GM19328 (cell line): ENCODE data around the gene CARMIL3.
"Not testable (repeated sequence)": the region's sequence is repeated elsewhere in the genome, so short reads cannot be mapped to it uniquely, and the experiment has no call there.

ENCODE experiments used
- ATAC-seq: cut with Tn5 transposase; IDR thresholded peaks from one replicate; pipeline ENCODE4 v1.9.1; 2021; ENCODE audit warnings: mild to moderate bottlenecking, moderate library complexity; ENCODE audit not compliant: unreplicated experiment

Gene CARMIL3

GRCh38 chr14:24038686-24039085 is 13.1 kb upstream of the CARMIL3 start:
- ATAC-seq, result no peak

- ATAC-seq, result no peak
These were observed 11.1 kb upstream of the CARMIL3 start for GRCh38 chr14:24040692-24041091.

GRCh38 chr14:24042746-24043145 is 9.1 kb upstream of the CARMIL3 start:
- ATAC-seq, result no peak

GRCh38 chr14:24049002-24049401 is 2.8 kb upstream of the CARMIL3 start:
- not testable (repeated sequence) for ATAC-seq

DNA sequence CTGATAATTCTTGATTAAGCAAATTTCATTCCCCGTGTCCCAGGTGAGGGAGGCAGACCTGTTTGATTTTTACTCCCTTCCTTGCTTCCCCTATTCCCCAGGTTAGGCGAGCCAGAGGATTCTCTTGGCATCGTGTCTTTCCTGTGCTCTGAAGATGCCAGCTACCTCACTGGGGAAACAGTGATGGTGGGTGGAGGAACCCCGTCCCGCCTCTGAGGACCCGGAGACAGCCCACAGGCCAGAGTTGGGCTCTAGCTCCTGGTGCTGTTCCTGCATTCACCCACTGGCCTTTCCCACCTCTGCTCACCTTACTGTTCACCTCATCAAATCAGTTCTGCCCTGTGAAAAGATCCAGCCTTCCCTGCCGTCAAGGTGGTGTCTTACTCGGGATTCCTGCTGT is 1.1 kb upstream of the CARMIL3 start:
- ATAC-seq, result not testable (repeated sequence)

GRCh38 chr14:24051176-24051788 is 527 bp upstream of the CARMIL3 start:
- peak; percentile 10 for ATAC-seq

DNA sequence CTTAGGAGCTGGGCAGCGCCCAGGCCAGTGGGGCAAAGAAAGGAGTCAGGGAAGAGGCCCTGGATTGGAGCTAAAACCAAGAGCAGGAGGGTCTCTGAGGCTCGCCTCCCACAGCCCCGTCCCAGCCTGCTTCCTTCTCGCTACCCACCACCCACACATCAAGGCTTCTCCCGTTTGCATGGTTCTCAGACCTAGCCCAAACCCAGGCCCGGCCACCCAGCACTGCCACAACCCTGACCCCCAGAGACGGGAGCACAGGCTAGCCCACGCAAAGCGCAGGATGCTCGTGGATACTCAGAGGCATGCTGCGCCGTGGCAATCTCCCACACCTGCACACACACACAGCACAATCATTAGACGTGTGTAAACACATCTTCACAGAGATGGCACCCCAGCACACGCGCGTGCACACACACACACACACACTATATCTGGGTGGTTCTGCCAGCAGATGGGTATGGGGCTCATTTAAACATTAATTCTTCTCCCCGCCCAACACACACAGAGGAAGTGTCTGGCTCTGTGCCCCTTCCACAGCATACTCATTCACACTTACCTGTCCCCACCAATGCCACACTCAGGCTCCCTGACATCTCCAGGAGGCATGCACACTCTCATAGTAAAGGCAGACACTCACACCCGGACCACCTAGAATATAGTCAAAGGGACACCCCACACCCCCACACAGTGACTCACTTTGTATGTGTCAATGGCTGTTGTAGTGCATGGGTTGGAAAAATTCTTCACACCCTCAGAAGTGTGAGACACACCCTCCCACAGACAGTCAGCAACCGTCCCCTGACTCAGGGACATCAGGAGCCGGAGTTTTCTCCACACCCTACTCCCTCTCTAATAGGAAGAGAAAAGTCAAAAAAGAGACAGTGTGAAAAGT is 1.1 kb downstream of the CARMIL3 start:
- no peak for ATAC-seq

- no peak for ATAC-seq
These were observed 1.9 kb downstream of the CARMIL3 start for GRCh38 chr14:24053548-24054323.

- ATAC-seq, result no peak
These were observed 2.5 kb downstream of the CARMIL3 start for GRCh38 chr14:24054324-24054641.

DNA sequence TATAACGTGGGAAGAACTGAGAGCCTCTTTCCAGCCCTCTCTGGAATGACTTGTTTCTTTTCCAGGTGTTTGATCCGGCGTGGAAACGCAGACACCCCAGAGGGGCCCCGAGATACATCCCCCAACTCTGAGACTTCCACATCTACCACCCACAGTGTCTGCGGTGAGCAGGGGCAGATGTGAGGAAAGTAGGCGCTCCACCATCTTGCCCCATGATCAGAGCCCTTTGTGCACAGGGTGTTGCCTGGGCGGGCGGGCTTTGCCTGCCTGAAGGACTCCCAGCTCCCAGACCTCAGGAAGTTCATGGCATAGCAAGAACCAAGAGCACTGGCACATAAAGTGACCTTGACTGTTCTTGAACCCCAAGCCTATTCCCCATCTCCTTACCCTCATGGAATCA is 2.8 kb downstream of the CARMIL3 start:
- no peak for ATAC-seq

DNA sequence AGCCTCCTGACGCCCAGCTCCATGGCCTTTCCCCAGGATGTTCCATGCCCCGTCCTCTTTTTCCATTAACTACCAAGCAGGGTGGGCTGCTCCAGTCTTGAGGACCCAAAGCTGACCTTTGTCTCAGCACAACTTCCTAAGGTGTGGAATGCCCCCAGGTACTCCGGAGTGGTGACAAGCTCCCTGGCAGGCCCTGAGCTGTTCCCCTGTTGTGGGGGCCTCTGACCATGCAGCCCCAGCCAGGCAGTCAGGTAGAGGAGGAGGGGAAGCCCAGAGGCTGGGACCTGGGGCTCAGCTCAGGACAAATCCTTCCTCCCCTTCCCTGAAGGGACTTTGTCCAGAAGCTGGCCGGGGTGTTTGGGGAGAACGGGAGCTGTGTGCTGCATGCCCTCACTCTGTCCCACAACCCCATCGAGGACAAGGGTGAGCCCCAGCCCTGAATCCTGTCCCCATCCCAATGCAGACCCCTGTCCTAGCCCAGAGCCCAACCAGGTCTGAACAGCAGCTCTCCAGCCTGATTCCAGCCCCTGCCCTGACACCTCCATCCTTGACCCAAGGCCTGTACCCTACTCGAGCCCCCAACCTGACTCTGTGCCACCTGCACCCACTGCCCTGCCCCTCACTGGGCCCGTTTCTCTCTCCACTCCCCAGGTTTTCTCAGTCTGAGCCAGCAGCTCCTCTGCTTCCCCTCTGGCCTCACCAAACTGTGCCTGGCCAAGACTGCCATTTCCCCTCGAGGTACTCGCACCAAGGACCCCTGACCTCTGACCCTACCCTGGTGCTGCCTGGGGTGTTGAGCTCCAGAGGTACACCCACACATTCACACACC is 4.4 kb downstream of the CARMIL3 start:
- no peak for ATAC-seq

DNA sequence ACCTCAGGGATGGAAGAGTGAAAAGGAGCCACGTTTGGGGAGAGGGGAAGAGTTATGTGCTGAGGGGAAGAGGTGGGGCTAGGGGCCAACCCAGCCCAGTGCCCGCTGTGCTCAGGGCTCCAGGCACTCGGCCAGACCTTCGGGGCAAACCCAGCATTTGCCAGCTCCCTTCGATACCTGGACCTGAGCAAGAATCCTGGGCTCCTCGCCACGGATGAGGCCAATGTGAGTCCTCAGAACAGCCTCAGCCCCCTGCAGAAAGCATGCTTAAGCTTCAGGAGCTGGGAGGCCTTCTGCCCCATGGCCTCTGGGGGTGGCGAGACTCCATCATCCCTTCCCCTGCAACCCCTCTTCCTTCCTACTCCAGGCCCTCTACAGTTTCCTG is 5.0 kb downstream of the CARMIL3 start:
- ATAC-seq, result no peak

GRCh38 chr14:24057271-24057670 is 5.5 kb downstream of the CARMIL3 start:
- ATAC-seq, result no peak

- no peak for ATAC-seq
These were observed 6.1 kb downstream of the CARMIL3 start for GRCh38 chr14:24057867-24058259.

GRCh38 chr14:24058260-24058950 is 6.6 kb downstream of the CARMIL3 start:
- no peak for ATAC-seq

DNA sequence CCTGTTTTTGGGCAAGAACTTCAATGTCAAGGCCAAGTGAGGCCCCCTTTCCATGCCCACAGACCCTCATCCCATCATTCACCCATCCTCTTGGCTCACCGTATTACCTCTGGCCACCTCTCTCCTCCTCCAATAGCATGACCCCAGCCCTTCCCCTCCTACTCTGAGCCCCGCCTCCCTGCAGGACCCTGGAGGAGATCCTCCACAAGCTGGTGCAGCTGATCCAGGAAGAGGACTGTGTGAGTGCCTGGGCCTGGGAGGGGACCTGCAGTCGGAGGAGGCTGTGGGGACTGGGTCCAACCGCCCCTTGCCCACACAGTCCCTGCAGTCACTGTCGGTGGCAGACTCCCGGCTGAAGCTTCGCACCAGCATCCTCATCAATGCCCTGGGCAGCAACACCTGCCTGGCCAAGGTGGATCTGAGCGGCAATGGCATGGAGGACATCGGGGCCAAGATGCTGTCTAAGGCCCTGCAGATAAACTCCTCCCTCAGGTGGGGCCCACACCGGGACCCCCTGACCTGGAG is 7.2 kb downstream of the CARMIL3 start:
- no peak for ATAC-seq

GRCh38 chr14:24059841-24060388 is 8.1 kb downstream of the CARMIL3 start:
- ATAC-seq, result no peak

GRCh38 chr14:24060443-24060842 is 8.6 kb downstream of the CARMIL3 start:
- ATAC-seq, result no peak

GRCh38 chr14:24060984-24061913 is 9.4 kb downstream of the CARMIL3 start:
- no peak for ATAC-seq
